MM.1S (cell line): ENCODE measurements around the gene BMS1.

ENCODE experiments used
- DNase-seq: peaks from one replicate; pipeline ENCODE4 v3.0.0-alpha.2; 2015
- H2AFZ ChIP-seq: fragments of 300-600 bp; sonication (generic); 2 replicates; pipeline ENCODE4 v1.6.0; 2016; ENCODE audit warnings: antibody characterized with exemption, low read length
- H3F3A ChIP-seq: fragments of 300-600 bp; sonication (generic); 2 replicates; pipeline ENCODE4 v1.6.1; 2016; ENCODE audit warnings: mild to moderate bottlenecking, antibody characterized with exemption, low read length, moderate library complexity, mixed read lengths; ENCODE audit not compliant: insufficient read depth
- H3K27ac ChIP-seq: fragments of 300-600 bp; sonication (generic); 2 replicates; pipeline ENCODE4 v1.5.1; 2016; ENCODE audit warnings: mild to moderate bottlenecking, low read length
- H3K27me3 ChIP-seq: fragments of 300-600 bp; sonication (generic); replicated peaks from 2 replicates; pipeline ENCODE4 v1.6.0; 2016; ENCODE audit warnings: low read length; ENCODE audit not compliant: insufficient read depth
- H3K36me3 ChIP-seq: fragments of 300-600 bp; sonication (generic); replicated peaks from 2 replicates; pipeline ENCODE4 v1.6.1; 2016; ENCODE audit warnings: mild to moderate bottlenecking, low read length, mixed read lengths; ENCODE audit not compliant: insufficient read depth
- H3K4me1 ChIP-seq: fragments of 300-600 bp; sonication (generic); 2 replicates; pipeline ENCODE4 v1.6.1; 2016; ENCODE audit warnings: low read length, mixed read lengths
- H3K4me2 ChIP-seq: fragments of 300-600 bp; sonication (generic); 2 replicates; pipeline ENCODE4 v1.6.0; 2016; ENCODE audit warnings: low read depth, low read length
- H3K4me3 ChIP-seq: fragments of 300-600 bp; sonication (generic); 2 replicates; pipeline ENCODE4 v1.5.1; 2016; ENCODE audit warnings: low read length, mixed read lengths
- H3K79me2 ChIP-seq: fragments of 300-600 bp; sonication (generic); 2 replicates; pipeline ENCODE4 v1.6.1; 2016; ENCODE audit warnings: mixed run types, low read length, mixed read lengths
- H3K9ac ChIP-seq: fragments of 300-600 bp; sonication (generic); 2 replicates; pipeline ENCODE4 v1.6.1; 2016; ENCODE audit warnings: low read length, mixed read lengths
- H3K9me2 ChIP-seq: fragments of 300-600 bp; sonication (generic); replicated peaks from 2 replicates; pipeline ENCODE4 v1.6.1; 2016; ENCODE audit warnings: mild to moderate bottlenecking, low read length, mixed read lengths; ENCODE audit not compliant: insufficient read depth
- H3K9me3 ChIP-seq: fragments of 300-600 bp; sonication (generic); replicated peaks from 2 replicates; pipeline ENCODE4 v1.6.1; 2016; ENCODE audit warnings: mild to moderate bottlenecking, low read length, mixed read lengths; ENCODE audit not compliant: insufficient read depth
- H4K20me1 ChIP-seq: fragments of 300-600 bp; sonication (generic); 2 replicates; pipeline ENCODE4 v1.6.1; 2016; ENCODE audit warnings: mild to moderate bottlenecking, low read length, moderate library complexity, mixed read lengths; ENCODE audit not compliant: insufficient read depth
- EZH2 ChIP-seq: fragments of 300-600 bp; sonication (generic); optimal IDR thresholded peaks from 2 replicates; pipeline ENCODE3; 2017; ENCODE audit warnings: low read depth, mild to moderate bottlenecking, antibody characterized with exemption, low read length, mixed read lengths
- EZH2phosphoT487 ChIP-seq: fragments of 300-600 bp; sonication (generic); IDR thresholded peaks from 2 replicates; pipeline ENCODE4 v1.6.1; 2018; ENCODE audit warnings: antibody characterized with exemption, low read length
- TF ChIP-seq, protein P1 (sequence below): fragments of 300-600 bp; sonication (generic); IDR thresholded peaks from 2 replicates; pipeline ENCODE4 v1.5.1; 2016; ENCODE audit warnings: antibody characterized with exemption, low read length, mixed read lengths

Gene BMS1

GRCh38 chr10:42871823-42872222, 89.2 kb downstream of the BMS1 start:
- H3K27ac ChIP-seq = no peak overlapping the region
- no peak for TF ChIP-seq EZH2phosphoT487
- TF ChIP-seq EZH2 = no peak
- TF ChIP-seq, protein P1, sequence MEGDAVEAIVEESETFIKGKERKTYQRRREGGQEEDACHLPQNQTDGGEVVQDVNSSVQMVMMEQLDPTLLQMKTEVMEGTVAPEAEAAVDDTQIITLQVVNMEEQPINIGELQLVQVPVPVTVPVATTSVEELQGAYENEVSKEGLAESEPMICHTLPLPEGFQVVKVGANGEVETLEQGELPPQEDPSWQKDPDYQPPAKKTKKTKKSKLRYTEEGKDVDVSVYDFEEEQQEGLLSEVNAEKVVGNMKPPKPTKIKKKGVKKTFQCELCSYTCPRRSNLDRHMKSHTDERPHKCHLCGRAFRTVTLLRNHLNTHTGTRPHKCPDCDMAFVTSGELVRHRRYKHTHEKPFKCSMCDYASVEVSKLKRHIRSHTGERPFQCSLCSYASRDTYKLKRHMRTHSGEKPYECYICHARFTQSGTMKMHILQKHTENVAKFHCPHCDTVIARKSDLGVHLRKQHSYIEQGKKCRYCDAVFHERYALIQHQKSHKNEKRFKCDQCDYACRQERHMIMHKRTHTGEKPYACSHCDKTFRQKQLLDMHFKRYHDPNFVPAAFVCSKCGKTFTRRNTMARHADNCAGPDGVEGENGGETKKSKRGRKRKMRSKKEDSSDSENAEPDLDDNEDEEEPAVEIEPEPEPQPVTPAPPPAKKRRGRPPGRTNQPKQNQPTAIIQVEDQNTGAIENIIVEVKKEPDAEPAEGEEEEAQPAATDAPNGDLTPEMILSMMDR = no peak
- no peaks in the 10 kb centered on the region for H3K79me2 ChIP-seq
- no peaks in the 10 kb centered on the region for H3K36me3 ChIP-seq
- H3K9me2 ChIP-seq = no peaks in the 10 kb centered on the region
- no peaks in the 10 kb centered on the region for H4K20me1 ChIP-seq
- no peak overlapping the region for H3K4me3 ChIP-seq
- H3K4me1 ChIP-seq = no peaks in the 10 kb centered on the region
- H2AFZ ChIP-seq = no peak overlapping the region
- H3K9me3 ChIP-seq = no peaks in the 10 kb centered on the region
- no peaks in the 10 kb centered on the region for H3F3A ChIP-seq
- no peak overlapping the region for H3K9ac ChIP-seq
- no peak for DNase-seq
- no peaks in the 10 kb centered on the region for H3K27me3 ChIP-seq
- no peak overlapping the region for H3K4me2 ChIP-seq

GRCh38 chr10:42872865-42873435, 90.4 kb downstream of the BMS1 start:
- no peak overlapping the region for H3K27ac ChIP-seq
- H3F3A ChIP-seq = no peaks in the 10 kb centered on the region
- H3K36me3 ChIP-seq = no peaks in the 10 kb centered on the region
- H3K4me2 ChIP-seq = no peak overlapping the region
- no peaks in the 10 kb centered on the region for H3K27me3 ChIP-seq
- TF ChIP-seq, protein P1 = no peak
- TF ChIP-seq EZH2phosphoT487 (no peak), EZH2 (no peak)
- H3K79me2 ChIP-seq = no peaks in the 10 kb centered on the region
- H4K20me1 ChIP-seq = no peaks in the 10 kb centered on the region
- H3K9me2 ChIP-seq = no peaks in the 10 kb centered on the region
- no peak overlapping the region for H3K4me3 ChIP-seq
- no peak overlapping the region for H2AFZ ChIP-seq
- H3K9me3 ChIP-seq = no peaks in the 10 kb centered on the region
- no peak for DNase-seq
- H3K9ac ChIP-seq = no peak overlapping the region
- no peaks in the 10 kb centered on the region for H3K4me1 ChIP-seq

- H3K4me2 ChIP-seq = no peak overlapping the region
- no peaks in the 10 kb centered on the region for H4K20me1 ChIP-seq
- DNase-seq = no peak
- H3K4me1 ChIP-seq = no peaks in the 10 kb centered on the region
- H3K4me3 ChIP-seq = no peak overlapping the region
- no peak overlapping the region for H3K9ac ChIP-seq
- no peak overlapping the region for H3K27ac ChIP-seq
- no peaks in the 10 kb centered on the region for H3F3A ChIP-seq
- no peak overlapping the region for H2AFZ ChIP-seq
- H3K9me2 ChIP-seq = no peaks in the 10 kb centered on the region
- H3K79me2 ChIP-seq = no peaks in the 10 kb centered on the region
- H3K9me3 ChIP-seq = no peaks in the 10 kb centered on the region
- H3K27me3 ChIP-seq = no peaks in the 10 kb centered on the region
- H3K36me3 ChIP-seq = no peaks in the 10 kb centered on the region
- TF ChIP-seq EZH2 = no peak
- TF ChIP-seq, protein P1 = no peak
These were observed 92.3 kb downstream of the BMS1 start for GRCh38 chr10:42874713-42875387.
